Stimulated activated CD8-positive, alpha-beta memory T cell treated with anti-CD3 and anti-CD28 coated beads, Interleukin-7, amount 100 ng/mL, for 48 hours (primary cell): ENCODE data around the gene HIGD1B.
A peak's percentile ranks its signal among the peaks of the same experiment; 100 is the strongest.

ENCODE experiments used
- DNase-seq, 2 donors: peaks; one replicate each; pipeline ENCODE4 v3.0.0-alpha.2; 2020; ENCODE audit warnings: low read depth in 1 of 2; ENCODE audit errors: extremely low read depth in 1 of 2

HIGD1B gene

GRCh38 chr17:44832805-44833204 lies 14.9 kb upstream of the HIGD1B start:
- no peak for DNase-seq

- no peak for DNase-seq
These were observed 10.5 kb upstream of the HIGD1B start for GRCh38 chr17:44837196-44837595.

GRCh38 chr17:44840274-44840673 lies 7.4 kb upstream of the HIGD1B start:
- no peak for DNase-seq

GRCh38 chr17:44840936-44841335 lies 6.7 kb upstream of the HIGD1B start:
- no peak for DNase-seq

- no peak for DNase-seq
These were observed 4.9 kb upstream of the HIGD1B start for GRCh38 chr17:44842748-44843147.

- no peak for DNase-seq
These were observed 3.3 kb upstream of the HIGD1B start for GRCh38 chr17:44844390-44844830.

- no peak for DNase-seq
These were observed 1.5 kb upstream of the HIGD1B start for GRCh38 chr17:44846206-44846605.

GRCh38 chr17:44848257-44848795 lies 643 bp downstream of the HIGD1B start:
- DNase-seq = no peak

- DNase-seq = no peak
These were observed 1.3 kb downstream of the HIGD1B start for GRCh38 chr17:44848961-44849489.

GRCh38 chr17:44850025-44850424 lies 2.3 kb downstream of the HIGD1B start:
- no peak for DNase-seq

- no peak for DNase-seq
These were observed 2.9 kb downstream of the HIGD1B start for GRCh38 chr17:44850612-44851011.

GRCh38 chr17:44854192-44854591 lies 6.5 kb downstream of the HIGD1B start:
- DNase-seq = no peak

- DNase-seq = no peak
These were observed 12.0 kb downstream of the HIGD1B start for GRCh38 chr17:44859701-44860100.

GRCh38 chr17:44862278-44862914 lies 14.7 kb downstream of the HIGD1B start:
- no peak for DNase-seq

- DNase-seq = no peak
These were observed 15.6 kb downstream of the HIGD1B start for GRCh38 chr17:44863061-44863918.

- DNase-seq = no peak
These were observed 17.1 kb downstream of the HIGD1B start for GRCh38 chr17:44864831-44865230.

- peak in 1 of 2 donors; percentile 34 for DNase-seq
These were observed 17.6 kb downstream of the HIGD1B start for GRCh38 chr17:44865231-44865660.

GRCh38 chr17:44865931-44866330 lies 18.2 kb downstream of the HIGD1B start:
- no peak for DNase-seq

GRCh38 chr17:44867841-44868240 lies 20.2 kb downstream of the HIGD1B start:
- DNase-seq = no peak

GRCh38 chr17:44871556-44871955 lies 23.9 kb downstream of the HIGD1B start:
- DNase-seq = no peak

GRCh38 chr17:44872131-44872768 lies 24.6 kb downstream of the HIGD1B start:
- no peak for DNase-seq
